ENCODE data around the gene RAD23A.
"Not testable (repeated sequence)": the region's sequence is repeated elsewhere in the genome, so short reads cannot be mapped to it uniquely, and the experiment has no call there.

The RAD23A gene

DNA sequence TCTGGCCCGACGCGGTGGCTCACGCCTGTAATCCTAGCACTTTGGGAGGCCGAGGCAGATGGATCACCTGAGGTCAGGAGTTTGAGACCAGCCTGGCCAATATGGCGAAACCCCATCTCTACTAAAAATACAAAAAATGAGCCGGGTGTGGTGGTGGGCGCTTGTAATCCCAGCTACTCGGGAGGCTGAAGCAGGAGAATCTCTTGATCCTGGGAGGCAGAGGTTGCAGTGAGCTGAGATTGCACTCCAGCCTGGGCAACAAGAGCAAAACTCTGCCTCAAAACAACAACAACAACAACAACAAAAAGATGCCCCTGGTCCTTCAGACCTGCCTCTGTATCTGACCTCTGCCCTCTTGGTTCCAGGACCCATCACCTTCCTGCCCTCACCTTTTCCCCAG, 9.9 kb downstream of the RAD23A start:
- Histone ChIP-seq H3K4me1 (ENCODE audit: control insufficient read depth in 2 of 2, insufficient read depth in 2 of 2, low read length in 2 of 2) (peaks cover 18 to 21% of the 10 kb centered on the region in 2 donors), H3K4me3 (ENCODE audit: low read length in 2 of 2) (peak overlapping the region in 1 of 2 donors; percentile 91), H3K36me3 (ENCODE audit: control insufficient read depth in 2 of 2, insufficient read depth in 2 of 2, low read length in 2 of 2) (peaks cover 12 to 28% of the 10 kb centered on the region in 2 donors)
- not testable (repeated sequence) for H3K9me3 ChIP-seq (ENCODE audit: control insufficient read depth in 2 of 2, low read length in 2 of 2); H3K27me3 ChIP-seq (ENCODE audit: control insufficient read depth in 2 of 2, insufficient read depth in 2 of 2, low read length in 2 of 2); H3K9ac ChIP-seq (ENCODE audit: low read depth in 1 of 2, low read length in 2 of 2); H3K27ac ChIP-seq (ENCODE audit: low read depth in 2 of 2, low read length in 2 of 2)

DNA sequence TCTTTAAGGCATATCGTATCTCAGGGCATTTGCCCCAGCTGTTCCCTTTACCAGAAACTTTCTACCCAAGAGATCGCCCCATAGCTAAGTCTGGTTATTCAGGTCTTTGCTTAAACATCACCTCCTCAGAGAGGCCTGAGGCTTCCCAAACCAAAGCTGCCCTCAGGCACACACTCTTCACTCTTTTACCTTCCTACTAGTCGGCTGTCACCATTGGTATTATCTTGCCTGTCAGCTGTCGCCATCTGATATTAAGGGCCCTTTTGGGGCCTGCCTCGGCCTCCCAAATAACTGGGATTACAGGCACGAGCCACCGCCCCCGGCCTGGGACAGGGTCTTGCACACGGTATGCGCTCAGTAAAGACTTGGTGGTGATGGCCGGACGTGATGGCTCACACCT, 10.3 kb downstream of the RAD23A start:
- Histone ChIP-seq H3K4me1 (ENCODE audit: control insufficient read depth in 2 of 2, insufficient read depth in 2 of 2, low read length in 2 of 2) (peaks cover 18 to 21% of the 10 kb centered on the region in 2 donors), H3K27ac (ENCODE audit: low read depth in 2 of 2, low read length in 2 of 2) (peak overlapping the region in 1 of 2 donors; percentile 1), H3K27me3 (ENCODE audit: control insufficient read depth in 2 of 2, insufficient read depth in 2 of 2, low read length in 2 of 2) (no peaks in the 10 kb centered on the region), H3K4me3 (ENCODE audit: low read length in 2 of 2) (peak overlapping the region; percentile 91 to 95), H3K9me3 (ENCODE audit: control insufficient read depth in 2 of 2, low read length in 2 of 2) (no peaks in the 10 kb centered on the region), H3K9ac (ENCODE audit: low read depth in 1 of 2, low read length in 2 of 2) (peak overlapping the region in 1 of 2 donors; percentile 93), H3K36me3 (ENCODE audit: control insufficient read depth in 2 of 2, insufficient read depth in 2 of 2, low read length in 2 of 2) (peaks cover 9 to 24% of the 10 kb centered on the region in 2 donors)

DNA sequence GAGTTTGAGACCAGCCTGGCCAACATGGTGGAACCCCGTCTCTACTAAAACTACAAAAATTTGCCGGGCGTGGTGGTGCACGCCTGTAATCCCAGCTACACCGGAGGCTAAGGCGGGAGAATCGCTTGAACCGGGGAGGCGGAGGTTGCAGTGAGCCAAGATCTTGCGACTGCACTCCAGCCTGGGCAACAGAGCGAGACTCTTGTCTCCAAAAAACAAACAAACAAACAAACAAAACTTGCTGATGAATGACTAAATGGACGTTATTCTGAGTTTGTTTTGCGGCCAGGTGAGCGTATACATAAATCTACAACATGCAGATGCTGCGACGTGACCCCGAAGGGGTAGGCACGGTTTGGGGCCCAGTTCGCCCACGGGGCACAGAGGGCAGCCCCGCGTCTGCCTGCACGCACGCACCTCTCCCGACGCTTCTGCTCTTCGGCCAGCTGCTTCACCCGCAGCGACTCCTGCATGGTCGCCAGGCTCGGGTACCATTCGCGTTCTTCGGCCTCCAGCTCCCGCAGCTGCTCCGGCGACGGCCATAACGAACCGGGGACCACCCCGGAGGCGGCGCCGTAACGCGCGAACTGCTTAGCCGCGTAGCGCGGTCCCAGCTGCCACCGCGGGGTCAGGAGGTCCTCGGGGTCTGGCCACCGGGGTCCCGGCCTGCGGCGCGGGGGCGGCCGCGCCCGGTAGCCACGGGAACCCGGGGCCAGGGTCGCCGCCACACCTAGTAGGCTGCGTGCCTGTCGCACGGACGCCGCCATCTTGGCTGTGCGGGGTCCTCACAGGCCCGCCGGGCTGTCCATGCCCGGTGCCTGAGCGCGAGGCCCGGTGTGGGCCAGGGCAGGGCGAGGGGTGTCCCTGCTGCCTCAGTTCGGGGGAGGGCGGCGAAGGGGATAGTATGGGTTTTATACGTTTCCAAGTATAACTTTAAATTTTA, 11.1 kb downstream of the RAD23A start, which contains the start of gene GADD45GIP1:
TSS of gene GADD45GIP1 (minus strand) at position 778 of the 943 bp plus-strand sequence. CDS start at position 767, 11 bp downstream.
- H3K4me1 ChIP-seq (ENCODE audit: control insufficient read depth in 2 of 2, insufficient read depth in 2 of 2, low read length in 2 of 2): peaks cover 18 to 21% of the 10 kb centered on the region in 2 donors
- H3K27me3 ChIP-seq (ENCODE audit: control insufficient read depth in 2 of 2, insufficient read depth in 2 of 2, low read length in 2 of 2): no peaks in the 10 kb centered on the region
- H3K9ac ChIP-seq (ENCODE audit: low read depth in 1 of 2, low read length in 2 of 2): peak within 1 kb of the TSS; percentile 83 to 93
- peak within 1 kb of the TSS; percentile 80 to 81 for H3K27ac ChIP-seq (ENCODE audit: low read depth in 2 of 2, low read length in 2 of 2)
- no peaks in the 10 kb centered on the region for H3K9me3 ChIP-seq (ENCODE audit: control insufficient read depth in 2 of 2, low read length in 2 of 2)
- peaks cover 6 to 19% of the 10 kb centered on the region in 2 donors for H3K36me3 ChIP-seq (ENCODE audit: control insufficient read depth in 2 of 2, insufficient read depth in 2 of 2, low read length in 2 of 2)
- peak within 1 kb of the TSS; percentile 91 to 95 for H3K4me3 ChIP-seq (ENCODE audit: low read length in 2 of 2)

DNA sequence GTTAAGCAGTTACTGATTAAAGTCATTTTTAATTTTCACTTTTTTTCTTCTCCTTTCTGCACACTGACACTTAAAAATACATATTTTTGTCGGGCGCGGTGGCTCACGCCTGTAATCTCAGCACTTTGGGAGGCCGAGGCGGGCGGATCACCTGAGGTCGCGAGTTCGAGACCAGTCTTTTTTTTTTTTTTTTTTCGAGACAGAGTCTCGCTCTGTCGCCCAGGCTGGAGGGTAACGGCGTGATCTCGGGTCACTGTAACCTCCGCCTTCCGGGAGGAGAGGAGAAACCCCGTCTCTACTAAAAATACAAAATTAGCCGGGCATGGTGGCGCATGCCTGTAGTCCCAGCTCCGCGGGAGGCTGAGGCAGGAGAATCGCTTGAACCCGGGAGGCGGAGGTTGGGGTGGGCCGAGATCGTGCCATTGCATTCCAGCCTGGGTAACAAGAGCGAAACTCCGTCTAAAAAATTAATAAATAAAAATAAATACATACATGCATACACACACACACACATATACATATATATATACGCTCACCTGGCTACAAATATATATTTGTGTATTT, 11.8 kb downstream of the RAD23A start:
- not testable (repeated sequence) for H3K9me3 ChIP-seq (ENCODE audit: control insufficient read depth in 2 of 2, low read length in 2 of 2); H3K27me3 ChIP-seq (ENCODE audit: control insufficient read depth in 2 of 2, insufficient read depth in 2 of 2, low read length in 2 of 2)
- Histone ChIP-seq H3K27ac (ENCODE audit: low read depth in 2 of 2, low read length in 2 of 2) (peak overlapping the region; percentile 80 to 81), H3K4me3 (ENCODE audit: low read length in 2 of 2) (peak overlapping the region; percentile 91 to 95), H3K4me1 (ENCODE audit: control insufficient read depth in 2 of 2, insufficient read depth in 2 of 2, low read length in 2 of 2) (peaks cover 18 to 21% of the 10 kb centered on the region in 2 donors), H3K36me3 (ENCODE audit: control insufficient read depth in 2 of 2, insufficient read depth in 2 of 2, low read length in 2 of 2) (peaks cover 3 to 12% of the 10 kb centered on the region in 2 donors), H3K9ac (ENCODE audit: low read depth in 1 of 2, low read length in 2 of 2) (peak overlapping the region; percentile 83 to 93)

DNA sequence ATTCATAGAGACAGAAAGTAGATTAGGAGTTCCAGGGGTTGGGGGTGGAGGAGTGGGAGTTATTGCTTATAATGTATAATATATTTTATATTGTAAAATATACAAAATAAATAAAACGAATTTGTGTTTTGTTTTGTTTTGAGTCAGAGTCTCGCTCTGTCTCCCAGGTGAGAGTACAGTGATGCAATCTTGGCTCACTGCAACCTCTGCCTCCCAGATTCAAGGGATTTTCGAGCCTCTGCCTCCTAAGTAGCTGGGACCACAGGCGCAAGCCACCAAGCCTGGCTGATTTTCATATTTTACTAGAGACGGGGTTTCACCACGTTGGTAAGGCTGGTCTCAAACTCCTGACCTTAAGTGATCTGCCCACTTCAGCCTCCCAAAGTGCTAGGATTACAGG, 13.8 kb downstream of the RAD23A start:
- Histone ChIP-seq H3K4me3 (ENCODE audit: low read length in 2 of 2) (no peak overlapping the region), H3K9ac (ENCODE audit: low read depth in 1 of 2, low read length in 2 of 2) (no peak overlapping the region), H3K36me3 (ENCODE audit: control insufficient read depth in 2 of 2, insufficient read depth in 2 of 2, low read length in 2 of 2) (no peaks in the 10 kb centered on the region), H3K27ac (ENCODE audit: low read depth in 2 of 2, low read length in 2 of 2) (no peak overlapping the region), H3K9me3 (ENCODE audit: control insufficient read depth in 2 of 2, low read length in 2 of 2) (no peaks in the 10 kb centered on the region), H3K4me1 (ENCODE audit: control insufficient read depth in 2 of 2, insufficient read depth in 2 of 2, low read length in 2 of 2) (peaks cover 9 to 15% of the 10 kb centered on the region in 2 donors), H3K27me3 (ENCODE audit: control insufficient read depth in 2 of 2, insufficient read depth in 2 of 2, low read length in 2 of 2) (no peaks in the 10 kb centered on the region)

DNA sequence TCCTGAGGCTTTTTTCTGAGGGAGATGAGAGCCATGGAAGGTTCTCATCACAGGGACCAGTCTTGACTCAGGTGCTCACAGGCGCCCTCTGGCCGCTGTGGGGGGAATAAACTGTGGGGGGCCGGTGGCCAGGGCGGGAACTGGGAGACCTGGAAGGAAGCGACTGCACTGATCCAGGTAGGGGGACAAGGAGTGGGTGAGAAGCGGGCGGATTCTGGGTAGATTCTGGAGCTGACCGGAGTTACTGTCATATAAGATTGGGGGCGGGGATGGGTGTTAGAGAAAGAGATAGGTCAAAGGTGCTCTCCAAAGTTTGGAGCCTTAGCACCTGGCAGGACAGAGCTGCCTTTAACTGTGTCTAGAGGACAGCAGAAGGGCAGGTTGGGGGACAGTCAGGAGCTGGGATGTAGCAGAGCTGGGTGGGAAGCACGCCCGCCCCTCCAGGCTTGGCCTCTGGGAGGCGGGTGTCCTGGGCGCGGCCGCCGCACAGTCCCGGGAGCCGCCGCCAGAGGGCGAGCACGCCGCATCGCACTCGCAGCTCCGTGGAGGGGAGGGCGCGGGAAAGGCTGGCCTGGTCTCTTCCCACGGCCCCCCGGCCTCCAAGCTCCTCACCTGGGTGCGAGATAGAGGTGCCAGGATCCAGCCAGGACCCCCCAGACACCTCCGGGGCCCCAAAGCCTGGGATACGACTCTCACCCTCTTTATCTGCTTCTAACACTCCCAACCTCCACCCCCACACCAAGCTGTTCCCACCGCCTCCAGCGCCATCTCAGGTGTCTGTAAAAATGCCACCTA, 19.6 kb downstream of the RAD23A start:
- peak overlapping the region; percentile 60 to 84 for H3K4me3 ChIP-seq (ENCODE audit: low read length in 2 of 2)
- peak overlapping the region; percentile 4 to 58 for H3K27ac ChIP-seq (ENCODE audit: low read depth in 2 of 2, low read length in 2 of 2)
- no peaks in the 10 kb centered on the region for H3K27me3 ChIP-seq (ENCODE audit: control insufficient read depth in 2 of 2, insufficient read depth in 2 of 2, low read length in 2 of 2)
- no peaks in the 10 kb centered on the region for H3K9me3 ChIP-seq (ENCODE audit: control insufficient read depth in 2 of 2, low read length in 2 of 2)
- no peaks in the 10 kb centered on the region for H3K36me3 ChIP-seq (ENCODE audit: control insufficient read depth in 2 of 2, insufficient read depth in 2 of 2, low read length in 2 of 2)
- peak overlapping the region; percentile 58 to 68 for H3K9ac ChIP-seq (ENCODE audit: low read depth in 1 of 2, low read length in 2 of 2)
- H3K4me1 ChIP-seq (ENCODE audit: control insufficient read depth in 2 of 2, insufficient read depth in 2 of 2, low read length in 2 of 2): peaks cover 3 to 7% of the 10 kb centered on the region in 2 donors

DNA sequence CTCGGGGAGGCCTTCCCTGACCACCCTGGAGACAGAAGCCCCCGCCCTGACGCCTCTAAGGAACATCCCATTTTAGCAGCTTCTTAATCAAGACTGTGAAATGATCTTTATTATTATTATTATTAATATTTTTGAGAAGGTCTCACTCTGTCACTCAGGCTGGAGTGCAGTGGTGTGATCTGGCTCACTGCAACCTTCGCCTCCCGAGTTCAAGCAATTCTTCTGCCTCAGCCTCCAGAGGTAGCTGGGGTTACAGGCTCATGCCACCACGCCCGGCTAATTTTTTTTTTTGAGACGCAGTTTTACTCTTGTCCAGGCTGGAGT, 20.1 kb downstream of the RAD23A start:
- Histone ChIP-seq H3K9ac (ENCODE audit: low read depth in 1 of 2, low read length in 2 of 2) (peak overlapping the region in 1 of 2 donors; percentile 58), H3K36me3 (ENCODE audit: control insufficient read depth in 2 of 2, insufficient read depth in 2 of 2, low read length in 2 of 2) (no peaks in the 10 kb centered on the region), H3K27me3 (ENCODE audit: control insufficient read depth in 2 of 2, insufficient read depth in 2 of 2, low read length in 2 of 2) (no peaks in the 10 kb centered on the region), H3K4me1 (ENCODE audit: control insufficient read depth in 2 of 2, insufficient read depth in 2 of 2, low read length in 2 of 2) (peaks cover 3 to 7% of the 10 kb centered on the region in 2 donors), H3K4me3 (ENCODE audit: low read length in 2 of 2) (peak overlapping the region in 1 of 2 donors; percentile 84), H3K27ac (ENCODE audit: low read depth in 2 of 2, low read length in 2 of 2) (peak overlapping the region in 1 of 2 donors; percentile 58), H3K9me3 (ENCODE audit: control insufficient read depth in 2 of 2, low read length in 2 of 2) (no peaks in the 10 kb centered on the region)

DNA sequence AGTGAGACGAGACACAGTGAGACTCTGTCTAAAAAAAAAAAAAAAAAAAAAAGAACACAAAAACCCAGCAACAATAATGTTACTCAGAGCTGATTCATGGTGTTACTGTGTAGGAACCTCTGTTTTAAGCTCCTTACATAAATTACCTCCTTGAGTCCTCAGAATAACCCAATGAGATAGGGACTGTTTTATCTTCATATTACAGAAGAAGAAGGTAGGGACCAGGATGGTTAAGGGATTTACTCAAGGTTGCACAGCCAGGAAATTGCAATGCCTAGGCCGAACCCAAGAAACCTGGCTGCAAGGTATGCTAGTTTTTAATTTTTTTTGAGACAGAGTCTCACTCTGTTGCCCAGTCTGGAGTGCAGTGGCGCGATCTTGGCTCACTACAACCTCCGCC, 22.2 kb downstream of the RAD23A start:
- no peak overlapping the region for H3K4me3 ChIP-seq (ENCODE audit: low read length in 2 of 2)
- H3K27ac ChIP-seq (ENCODE audit: low read depth in 2 of 2, low read length in 2 of 2): no peak overlapping the region
- H3K27me3 ChIP-seq (ENCODE audit: control insufficient read depth in 2 of 2, insufficient read depth in 2 of 2, low read length in 2 of 2): no peaks in the 10 kb centered on the region
- peaks cover 3 to 7% of the 10 kb centered on the region in 2 donors for H3K4me1 ChIP-seq (ENCODE audit: control insufficient read depth in 2 of 2, insufficient read depth in 2 of 2, low read length in 2 of 2)
- H3K9me3 ChIP-seq (ENCODE audit: control insufficient read depth in 2 of 2, low read length in 2 of 2): no peaks in the 10 kb centered on the region
- H3K36me3 ChIP-seq (ENCODE audit: control insufficient read depth in 2 of 2, insufficient read depth in 2 of 2, low read length in 2 of 2): no peaks in the 10 kb centered on the region
- no peak overlapping the region for H3K9ac ChIP-seq (ENCODE audit: low read depth in 1 of 2, low read length in 2 of 2)

DNA sequence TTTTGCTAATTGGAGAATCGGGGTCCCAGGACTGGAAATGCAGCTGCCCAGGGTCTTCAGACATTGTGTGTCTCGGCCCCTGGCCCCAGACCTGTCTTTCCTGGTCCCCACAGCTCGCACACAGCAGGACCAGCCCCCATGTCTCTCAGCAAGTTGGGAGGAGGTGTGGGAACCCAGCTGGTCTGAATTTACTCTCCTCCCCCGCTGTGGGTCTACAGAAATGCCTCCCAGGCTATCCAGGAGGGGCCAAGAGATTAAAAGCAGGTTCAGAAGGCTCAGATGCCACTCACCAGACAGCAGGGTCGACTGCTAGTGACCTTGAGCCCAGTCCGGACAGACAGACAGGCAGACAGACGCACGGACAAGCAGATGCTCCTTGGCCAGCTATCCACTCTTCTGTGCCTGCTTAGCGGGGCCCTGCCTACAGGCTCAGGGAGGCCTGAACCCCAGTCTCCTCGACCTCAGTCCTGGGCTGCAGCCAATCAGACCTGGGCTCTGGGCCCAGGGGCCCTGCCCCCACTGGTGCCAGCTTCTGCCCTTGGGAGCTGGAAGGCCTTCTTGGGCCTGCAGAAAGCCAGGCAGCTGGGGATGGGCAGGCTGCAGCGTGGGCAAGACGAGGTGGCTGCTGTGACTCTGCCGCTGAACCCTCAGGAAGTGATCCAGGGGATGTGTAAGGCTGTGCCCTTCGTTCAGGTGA, 23.8 kb downstream of the RAD23A start, which contains the start of gene DAND5:
TSS of gene DAND5 (plus strand) at position 285 of the 697 bp plus-strand sequence. CDS start at position 370, 85 bp downstream.
- H3K36me3 ChIP-seq (ENCODE audit: control insufficient read depth in 2 of 2, insufficient read depth in 2 of 2, low read length in 2 of 2): no peaks in the 10 kb centered on the region
- no peaks in the 10 kb centered on the region for H3K27me3 ChIP-seq (ENCODE audit: control insufficient read depth in 2 of 2, insufficient read depth in 2 of 2, low read length in 2 of 2)
- no peaks in the 10 kb centered on the region for H3K9me3 ChIP-seq (ENCODE audit: control insufficient read depth in 2 of 2, low read length in 2 of 2)
- H3K9ac ChIP-seq (ENCODE audit: low read depth in 1 of 2, low read length in 2 of 2): no peak within 1 kb of the TSS
- no peak within 1 kb of the TSS for H3K4me3 ChIP-seq (ENCODE audit: low read length in 2 of 2)
- no peak within 1 kb of the TSS for H3K27ac ChIP-seq (ENCODE audit: low read depth in 2 of 2, low read length in 2 of 2)
- H3K4me1 ChIP-seq (ENCODE audit: control insufficient read depth in 2 of 2, insufficient read depth in 2 of 2, low read length in 2 of 2): peaks cover 3 to 7% of the 10 kb centered on the region in 2 donors
